GM12873 (cell line): ENCODE results near the gene SSH3.
A peak's percentile ranks its signal among the peaks of the same experiment; 100 is the strongest.

Source experiments
- TF ChIP-seq, protein P1 (sequence below): IDR thresholded peaks from 2 replicates; pipeline ENCODE4 v1.5.1; 2012; ENCODE audit warnings: low read depth, mild to moderate bottlenecking, moderate library complexity, low read length, control low read depth; ENCODE audit not compliant: insufficient read depth; ENCODE audit errors: missing control alignments

SSH3 gene

GRCh38 chr11:67322049-67322448 lies 18.7 kb downstream of the SSH3 start:
- TF ChIP-seq, protein P1, sequence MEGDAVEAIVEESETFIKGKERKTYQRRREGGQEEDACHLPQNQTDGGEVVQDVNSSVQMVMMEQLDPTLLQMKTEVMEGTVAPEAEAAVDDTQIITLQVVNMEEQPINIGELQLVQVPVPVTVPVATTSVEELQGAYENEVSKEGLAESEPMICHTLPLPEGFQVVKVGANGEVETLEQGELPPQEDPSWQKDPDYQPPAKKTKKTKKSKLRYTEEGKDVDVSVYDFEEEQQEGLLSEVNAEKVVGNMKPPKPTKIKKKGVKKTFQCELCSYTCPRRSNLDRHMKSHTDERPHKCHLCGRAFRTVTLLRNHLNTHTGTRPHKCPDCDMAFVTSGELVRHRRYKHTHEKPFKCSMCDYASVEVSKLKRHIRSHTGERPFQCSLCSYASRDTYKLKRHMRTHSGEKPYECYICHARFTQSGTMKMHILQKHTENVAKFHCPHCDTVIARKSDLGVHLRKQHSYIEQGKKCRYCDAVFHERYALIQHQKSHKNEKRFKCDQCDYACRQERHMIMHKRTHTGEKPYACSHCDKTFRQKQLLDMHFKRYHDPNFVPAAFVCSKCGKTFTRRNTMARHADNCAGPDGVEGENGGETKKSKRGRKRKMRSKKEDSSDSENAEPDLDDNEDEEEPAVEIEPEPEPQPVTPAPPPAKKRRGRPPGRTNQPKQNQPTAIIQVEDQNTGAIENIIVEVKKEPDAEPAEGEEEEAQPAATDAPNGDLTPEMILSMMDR, result no peak

DNA sequence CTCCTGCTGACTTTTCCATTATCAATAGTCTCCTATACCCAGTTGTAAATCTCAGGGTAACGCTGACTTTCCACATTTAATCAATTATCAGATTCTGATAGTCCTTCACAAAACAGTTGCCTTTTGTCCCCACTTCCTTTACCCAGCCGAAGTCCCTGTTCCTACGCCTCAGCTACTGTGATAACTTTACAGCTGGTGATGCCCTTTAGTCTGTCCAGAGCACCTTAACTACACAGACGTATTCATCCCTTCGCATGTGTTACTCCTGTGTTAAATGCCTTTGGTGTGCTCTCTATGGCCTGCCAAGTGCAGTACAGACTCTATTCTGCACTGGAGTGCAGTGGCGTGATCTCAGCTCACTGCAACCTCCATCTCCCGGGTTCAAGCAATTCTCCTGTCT lies 20.2 kb downstream of the SSH3 start:
- TF ChIP-seq, protein P1, result no peak

DNA sequence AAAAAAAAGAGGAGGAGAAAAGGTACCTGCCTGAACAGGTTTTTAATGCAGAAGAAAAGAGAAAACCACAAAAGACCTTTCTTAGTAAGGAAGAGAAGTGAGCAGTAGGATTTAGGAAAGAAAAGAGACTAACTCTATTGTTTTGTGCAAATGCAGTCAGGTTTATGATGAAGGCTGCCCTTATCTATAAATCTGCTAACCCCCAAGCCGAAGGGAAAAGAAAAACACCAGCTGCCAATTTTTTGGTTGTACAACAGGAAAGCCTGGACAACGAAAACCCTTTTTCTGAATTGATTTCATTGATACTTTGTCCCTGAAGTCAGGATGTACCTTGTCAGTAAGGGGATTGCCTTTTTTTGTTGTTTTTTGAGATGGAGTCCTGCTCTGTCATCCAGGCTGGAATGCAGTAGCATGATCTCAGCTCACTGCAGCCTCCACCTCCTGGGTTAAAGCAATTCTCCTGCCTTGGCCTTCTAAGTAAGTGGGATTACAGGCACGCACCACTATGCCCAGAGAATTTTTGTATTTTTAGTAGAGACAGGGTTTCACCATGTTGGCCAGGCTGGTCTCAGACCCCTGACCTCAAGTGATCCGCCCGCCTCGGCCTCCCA lies 28.9 kb downstream of the SSH3 start:
- TF ChIP-seq, protein P1, result no peak

DNA sequence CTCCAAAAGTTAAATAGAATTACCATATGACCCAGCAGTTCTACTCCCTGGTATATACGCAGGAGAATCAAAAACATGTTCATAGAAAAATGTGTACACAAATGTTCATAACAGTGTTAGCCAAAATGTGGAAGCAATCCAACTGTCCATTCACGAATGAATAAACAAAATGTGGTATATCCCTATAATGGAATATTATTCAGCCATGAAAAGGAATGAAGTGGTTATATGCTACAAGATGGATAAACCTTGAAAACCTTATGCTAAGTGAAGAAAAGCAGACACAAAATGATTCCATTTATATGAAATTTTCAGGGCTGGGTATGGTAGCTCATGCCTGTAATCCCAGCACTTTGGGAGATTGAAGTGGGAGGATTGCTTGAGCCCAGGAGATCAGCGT lies 33.9 kb downstream of the SSH3 start:
- TF ChIP-seq, protein P1, result no peak

GRCh38 chr11:67344264-67344663 lies 40.9 kb downstream of the SSH3 start:
- TF ChIP-seq, protein P1, result no peak

- TF ChIP-seq, protein P1, result no peak
Observed at GRCh38 chr11:67345247-67345919, 42.1 kb downstream of the SSH3 start.

DNA sequence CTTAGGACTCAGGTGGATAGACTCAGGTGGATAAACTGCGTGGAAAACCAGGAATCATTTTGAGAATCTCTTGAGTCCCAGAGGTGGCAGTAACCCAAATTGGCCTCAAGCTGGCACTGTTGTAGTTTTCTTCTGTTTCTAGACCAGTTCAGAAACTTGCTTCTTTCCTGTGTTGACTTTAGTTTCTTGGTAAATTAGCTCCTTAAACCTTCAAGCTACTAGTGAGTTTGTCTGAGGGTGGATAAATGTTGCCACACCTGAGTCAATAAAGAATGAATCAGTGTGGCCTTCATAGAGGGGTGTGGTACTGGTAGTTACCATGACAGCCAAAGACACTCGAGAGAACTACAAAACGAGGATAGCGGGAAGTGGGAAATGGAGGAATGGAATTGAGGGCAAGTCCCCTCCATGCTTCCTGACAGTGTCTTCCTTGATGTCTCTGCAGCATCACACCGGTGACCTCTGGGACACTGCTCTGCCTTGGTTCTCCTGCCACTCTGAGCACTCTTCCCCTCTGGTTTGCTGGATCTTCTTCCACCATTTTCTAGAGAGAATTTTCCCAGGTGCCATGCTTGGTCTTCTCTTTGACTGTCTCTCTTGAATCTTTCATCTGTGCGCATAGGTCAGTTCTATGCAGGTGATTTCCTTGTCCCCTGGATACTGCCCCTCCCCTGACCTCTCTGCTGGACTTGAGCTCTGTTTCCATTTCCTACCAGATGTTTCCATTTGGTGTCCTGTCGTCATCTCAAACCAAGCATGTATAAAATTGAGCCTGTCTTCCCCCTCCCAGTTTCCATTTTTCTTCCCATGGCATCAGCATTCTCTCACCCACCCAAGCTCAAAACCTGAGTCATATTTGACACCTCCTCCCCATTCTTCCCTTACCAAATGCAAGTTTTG lies 42.8 kb downstream of the SSH3 start:
- TF ChIP-seq, protein P1, result peak; percentile 95
